Kasumi-1 (cell line): ENCODE results near the gene SCLT1.
"Not testable (repeated sequence)": the region's sequence is repeated elsewhere in the genome, so short reads cannot be mapped to it uniquely, and the experiment has no call there.

Source experiments
- DNase-seq, 2 experiments: peaks; one replicate each; lab custom pipeline; 2025; lab: John Stamatoyannopoulos, UW

SCLT1 gene

DNA sequence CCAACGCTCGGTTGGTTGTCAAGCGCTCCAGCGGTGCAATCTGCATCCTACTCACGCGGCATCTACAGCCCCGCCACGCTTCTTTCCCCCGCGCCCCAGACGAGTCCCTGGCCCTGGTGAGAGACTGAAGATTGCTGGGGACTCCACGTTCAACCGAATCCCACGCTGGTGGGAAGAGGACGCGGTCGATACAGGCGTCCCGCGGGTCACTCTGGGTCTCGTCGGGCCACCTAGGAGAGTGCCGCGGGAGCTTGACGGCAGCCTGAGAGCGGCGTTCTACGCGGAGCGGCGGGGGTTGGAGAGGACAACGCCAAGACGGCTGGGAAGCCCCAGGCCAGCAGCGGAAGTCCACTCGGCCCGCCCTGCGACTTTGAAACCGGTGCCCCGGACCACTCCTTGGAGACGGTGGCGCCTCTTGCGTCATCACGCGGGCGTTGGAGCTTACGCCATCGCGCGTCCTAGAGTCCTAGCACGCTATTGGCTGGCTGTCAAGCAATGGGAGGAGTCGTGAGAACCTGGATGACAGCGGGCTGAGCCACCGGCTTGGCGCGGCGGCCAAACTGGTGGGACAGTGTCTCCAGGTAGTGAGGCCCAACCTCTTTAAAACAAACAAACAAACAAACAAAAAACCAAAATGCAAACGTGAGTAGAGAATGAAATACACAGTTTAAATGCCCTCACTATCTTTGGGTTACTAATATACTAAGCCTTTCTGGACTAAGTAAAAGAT lies at the start of gene SCLT1:
SCLT1 (minus strand) TSS at position 349 of the 730 bp plus-strand sequence. CDS start 436 bp downstream, outside the sequence.
- peak; percentile 95 to 96 for DNase-seq

DNA sequence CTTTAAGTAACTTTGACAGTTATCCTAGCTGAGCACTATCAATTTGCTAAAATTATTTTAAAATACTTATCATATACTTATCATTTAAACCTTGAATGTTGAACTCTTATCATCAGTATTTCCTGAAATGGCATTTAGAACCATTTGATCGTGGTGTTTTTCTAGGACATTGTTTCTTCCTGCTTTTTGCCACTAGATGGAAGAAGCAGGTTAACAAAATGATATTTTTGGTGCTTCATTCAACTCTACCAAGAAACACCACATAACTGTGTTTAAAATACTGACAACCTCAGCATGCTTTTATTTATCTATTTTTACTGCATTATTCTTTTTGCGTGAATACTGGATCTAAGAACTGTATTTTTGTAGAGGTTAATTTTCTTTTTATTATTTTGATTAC lies 47.2 kb upstream of the SCLT1 start:
- DNase-seq, result peak; percentile 16 to 33

DNA sequence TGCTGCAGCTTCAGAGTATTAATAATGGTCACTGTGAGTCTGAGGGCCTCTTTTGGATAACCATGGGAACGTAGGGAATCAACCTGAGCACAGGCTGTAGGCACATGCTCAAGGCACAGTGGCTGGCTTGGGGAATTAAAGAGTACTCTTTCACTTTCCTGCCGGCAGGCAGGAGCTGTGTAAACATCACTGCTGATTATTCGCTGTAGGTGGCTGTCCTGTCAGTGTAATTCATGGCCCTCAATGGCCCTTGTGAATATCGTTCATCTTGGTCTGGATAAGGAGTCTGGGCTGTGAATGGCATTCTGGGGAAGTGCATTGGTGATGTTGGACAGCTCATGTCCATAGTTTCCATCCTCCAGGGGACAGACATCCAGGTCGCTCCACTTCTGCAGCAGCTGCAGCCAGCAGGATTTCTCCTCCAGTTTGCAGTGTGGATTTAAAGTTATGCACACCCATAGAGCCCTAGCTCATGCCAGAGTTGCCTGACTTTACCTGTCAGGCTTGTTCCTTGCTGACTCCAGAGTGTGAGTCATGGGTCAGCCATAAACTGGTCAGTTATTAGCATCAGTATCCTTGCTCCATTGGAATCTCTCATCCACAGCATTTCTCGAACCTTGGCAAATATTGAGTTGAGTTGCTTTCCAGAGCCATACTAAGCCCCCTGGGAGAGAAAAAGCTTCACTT lies 45.6 kb upstream of the SCLT1 start:
- no peak for DNase-seq

DNA sequence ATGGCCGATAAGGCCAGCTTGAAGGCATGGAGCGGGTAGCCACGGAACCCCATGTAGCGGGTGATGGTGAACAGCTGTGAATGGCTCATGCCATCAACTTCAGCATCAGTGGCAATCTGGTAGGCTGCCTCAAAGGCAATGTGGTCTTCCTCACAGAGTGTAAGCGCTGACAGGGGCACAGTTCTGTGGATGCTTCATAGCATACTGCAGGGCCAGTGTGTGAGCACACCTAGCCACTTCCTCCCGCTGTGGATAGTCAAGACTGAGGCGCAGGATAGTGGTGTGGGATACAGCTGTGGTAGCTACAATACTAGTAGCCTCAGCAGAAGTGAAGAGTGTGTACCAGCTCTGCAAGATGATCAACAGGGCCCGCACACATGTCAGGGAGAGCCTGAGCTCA lies 43.1 kb upstream of the SCLT1 start:
- no peak for DNase-seq

DNA sequence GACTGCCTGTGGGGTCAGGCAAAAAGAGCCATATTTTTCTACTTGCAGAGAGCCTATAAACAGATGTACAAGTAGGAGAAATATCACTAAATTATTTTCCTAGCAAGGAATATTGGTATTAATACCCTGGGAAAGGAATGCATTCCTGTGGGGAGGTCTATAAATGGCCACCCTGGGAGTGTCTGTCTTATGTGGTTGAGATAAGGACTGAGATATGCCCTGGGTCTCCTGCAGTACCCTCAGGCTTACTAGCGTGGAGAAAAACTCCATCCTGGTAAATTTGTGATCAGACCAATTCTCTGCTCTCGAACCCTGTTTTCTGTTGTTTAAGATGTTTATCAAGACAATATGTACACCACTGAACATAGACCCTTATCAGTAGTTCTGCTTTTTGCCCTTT lies 38.0 kb upstream of the SCLT1 start:
- no peak for DNase-seq

DNA sequence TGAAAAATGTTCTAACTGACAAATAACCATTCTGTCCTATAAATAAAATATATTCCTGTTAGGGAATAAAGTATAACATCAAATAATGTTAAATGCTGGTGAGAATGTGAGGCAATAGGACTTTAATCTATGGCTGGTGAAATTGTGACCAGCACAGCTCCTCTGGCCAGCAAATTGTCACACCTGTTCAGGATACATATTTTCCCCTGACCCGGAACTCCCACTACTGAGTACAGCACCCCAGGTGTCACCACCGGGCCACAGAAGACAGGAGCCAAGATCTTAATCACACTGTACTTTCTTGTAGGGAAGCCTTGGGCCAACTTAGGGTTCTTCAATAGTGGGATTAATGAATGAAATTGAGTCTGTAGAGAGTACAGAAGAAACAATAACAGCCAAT lies 35.8 kb upstream of the SCLT1 start:
- no peak for DNase-seq

DNA sequence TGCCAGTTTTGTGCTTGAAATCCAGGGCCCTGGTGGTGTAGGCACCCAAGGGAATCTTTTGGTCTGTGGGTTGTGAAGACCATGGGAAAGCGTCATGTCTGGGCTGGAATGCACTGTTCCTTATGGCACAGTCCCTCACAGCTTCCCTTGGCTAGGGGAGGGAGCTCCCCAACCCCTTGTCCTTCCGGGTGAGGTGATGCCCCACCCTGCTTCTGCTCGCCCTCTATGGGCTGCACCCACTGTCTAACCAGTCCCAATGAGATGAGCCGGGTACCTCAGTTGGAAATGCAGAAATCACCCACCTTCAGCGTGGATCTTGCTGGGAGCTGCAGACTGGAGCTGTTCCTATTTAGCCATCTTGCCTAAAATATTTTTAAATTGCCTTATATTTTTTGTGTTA lies 33.3 kb upstream of the SCLT1 start:
- DNase-seq, result not testable (repeated sequence)

DNA sequence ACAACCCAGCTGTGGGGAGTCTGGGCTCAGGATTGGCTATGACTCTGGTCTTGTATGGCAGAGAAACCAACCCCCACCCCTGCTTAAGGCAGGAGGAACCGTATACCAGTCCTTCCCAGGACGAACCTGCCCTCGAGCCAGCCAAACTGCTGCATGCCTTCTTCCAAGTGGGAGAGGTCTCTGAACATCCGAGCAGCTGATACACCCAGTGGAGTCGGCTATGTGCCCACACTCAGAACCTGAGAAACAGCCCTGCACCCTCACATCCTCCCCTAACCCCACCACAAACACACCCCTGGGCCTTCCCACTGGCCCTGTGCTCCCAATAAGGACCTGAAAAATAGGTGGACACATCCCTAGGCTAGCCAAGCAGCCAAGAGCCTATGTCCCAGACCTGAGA lies 24.4 kb upstream of the SCLT1 start:
- DNase-seq, result no peak

DNA sequence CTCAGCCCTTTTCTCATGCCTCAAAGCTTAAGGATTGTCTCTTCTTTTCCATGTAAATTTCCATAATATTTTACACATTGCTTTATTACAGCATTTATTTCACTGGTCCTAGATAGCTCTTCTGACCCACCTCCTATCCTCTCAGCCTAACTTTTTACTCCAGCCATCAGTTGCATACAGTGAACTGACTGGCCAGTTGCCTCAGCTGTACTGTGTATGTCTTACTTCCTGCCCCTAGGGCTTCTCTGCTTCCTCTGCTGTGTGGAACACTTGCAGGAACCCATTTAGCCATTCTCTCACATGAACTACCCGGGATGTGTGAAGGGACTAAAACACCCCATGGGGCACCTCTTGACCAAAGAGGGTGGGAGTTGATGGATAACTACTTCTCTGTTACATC lies 20.6 kb upstream of the SCLT1 start:
- no peak for DNase-seq

DNA sequence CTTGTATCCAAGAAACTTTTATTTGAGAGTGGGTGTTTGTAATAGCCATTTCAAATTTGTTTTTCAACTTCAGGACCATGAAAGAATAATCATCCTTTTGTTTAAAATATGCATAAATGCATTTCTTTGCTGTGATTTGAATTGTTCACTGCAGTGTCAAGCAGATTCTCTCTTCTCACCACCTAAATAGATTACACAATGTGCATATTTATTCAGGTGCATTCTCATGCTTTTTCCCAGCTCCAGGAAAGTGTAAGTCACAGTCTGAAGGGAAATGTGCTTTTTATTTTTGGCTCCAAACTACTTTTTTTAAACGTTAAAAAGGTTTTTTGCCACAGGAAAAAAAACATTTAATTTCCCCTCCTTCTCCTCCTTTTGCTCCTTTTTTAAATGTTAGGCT lies 20.1 kb upstream of the SCLT1 start:
- no peak for DNase-seq

DNA sequence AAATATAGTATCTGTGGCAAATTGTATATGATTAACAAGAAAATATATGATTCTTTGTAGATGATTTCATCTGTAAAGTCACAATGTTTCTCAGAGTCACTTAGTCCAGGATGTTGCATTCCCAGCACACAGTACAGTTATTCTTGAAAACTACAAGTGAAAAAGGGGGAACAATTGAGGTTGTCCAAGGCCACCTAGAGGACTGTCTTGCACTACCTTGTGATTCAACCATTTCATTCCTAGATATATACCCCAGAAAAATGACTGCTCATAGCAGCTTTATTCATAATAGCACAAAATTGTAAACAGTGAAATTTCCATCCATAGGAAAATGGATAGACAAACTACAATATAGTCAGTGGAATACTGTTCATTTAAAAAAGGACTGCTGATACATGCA lies 18.6 kb upstream of the SCLT1 start:
- no peak for DNase-seq

DNA sequence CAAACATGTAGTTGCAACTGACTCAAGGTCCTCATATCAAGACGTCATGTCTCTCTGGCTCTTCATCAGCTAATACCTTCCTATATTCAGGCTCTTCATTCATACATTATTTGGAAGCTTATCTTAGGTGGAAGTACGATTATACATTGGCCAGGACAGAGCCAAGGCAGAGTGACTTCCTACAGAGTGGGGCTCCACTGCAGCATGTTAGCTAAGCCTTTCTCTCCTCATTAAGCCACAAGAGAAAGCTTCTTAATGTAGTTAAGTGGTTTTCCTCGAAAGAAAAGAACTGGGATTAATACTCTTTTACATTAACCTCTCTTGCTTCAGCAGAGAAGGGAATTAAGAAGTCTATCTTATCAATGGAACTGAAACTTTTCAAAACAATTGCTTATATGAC lies 17.6 kb upstream of the SCLT1 start:
- DNase-seq, result no peak

DNA sequence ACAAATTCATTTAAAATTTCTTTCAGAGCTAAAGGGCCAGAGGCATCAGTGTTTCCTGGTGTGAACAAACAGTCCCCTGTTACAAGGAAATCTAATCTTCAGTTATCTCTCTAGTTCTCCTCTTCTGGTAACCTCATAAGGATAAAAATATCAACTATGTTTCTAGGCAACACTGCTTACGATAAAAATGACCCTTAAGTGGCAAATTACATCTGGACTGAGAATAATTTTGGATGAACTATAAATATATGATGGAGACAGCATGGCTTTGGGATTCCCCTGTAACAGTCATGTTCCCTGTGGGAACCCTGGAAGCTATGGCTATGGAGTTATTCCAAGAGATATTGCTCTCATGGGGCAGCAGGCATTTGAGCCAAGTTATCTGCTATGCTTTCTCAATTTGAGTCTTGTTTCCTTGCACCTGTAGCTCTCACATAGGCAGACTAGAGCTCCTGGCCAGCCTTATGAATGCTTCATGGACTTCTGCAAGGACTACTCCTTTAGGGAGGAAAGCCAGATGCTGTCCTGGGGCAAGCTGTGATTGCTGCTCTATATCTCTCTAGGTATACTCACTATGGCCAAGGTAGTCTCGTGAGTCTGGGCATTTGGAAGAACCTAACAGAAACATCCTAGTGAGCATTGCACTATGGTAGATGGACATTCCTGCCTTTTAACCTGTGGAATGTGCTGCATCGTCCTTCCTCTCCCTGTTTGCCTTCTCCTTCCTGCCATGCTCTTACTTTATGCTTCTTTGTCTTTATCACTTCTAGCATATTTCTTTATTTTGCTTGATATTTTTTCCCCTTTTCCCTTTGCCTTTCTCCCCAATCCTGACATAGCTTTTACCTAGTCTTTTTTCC lies 16.9 kb upstream of the SCLT1 start:
- DNase-seq, result no peak

DNA sequence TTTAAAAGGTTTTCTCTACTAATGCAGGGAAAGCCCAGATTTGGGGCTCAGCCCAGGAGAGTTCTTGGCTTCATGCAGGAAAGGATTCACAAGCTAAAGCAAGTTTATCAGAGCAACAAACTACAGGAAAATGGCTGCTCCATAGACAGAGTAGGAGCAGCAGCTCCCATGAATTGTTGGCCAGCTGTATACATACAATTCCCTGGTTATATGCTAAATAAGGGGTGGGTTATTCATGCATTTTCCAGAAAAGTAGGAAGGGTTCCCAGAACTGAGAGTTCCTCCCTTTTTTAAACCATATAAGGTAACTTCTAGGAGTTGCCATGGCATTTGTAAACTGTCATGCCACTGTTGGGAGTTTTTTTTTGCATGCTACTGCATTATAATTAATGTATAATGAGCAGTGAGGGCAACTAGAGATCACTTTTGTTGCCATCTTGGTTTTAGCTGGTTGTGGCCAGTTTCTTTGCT lies 5.2 kb upstream of the SCLT1 start:
- DNase-seq, result no peak

DNA sequence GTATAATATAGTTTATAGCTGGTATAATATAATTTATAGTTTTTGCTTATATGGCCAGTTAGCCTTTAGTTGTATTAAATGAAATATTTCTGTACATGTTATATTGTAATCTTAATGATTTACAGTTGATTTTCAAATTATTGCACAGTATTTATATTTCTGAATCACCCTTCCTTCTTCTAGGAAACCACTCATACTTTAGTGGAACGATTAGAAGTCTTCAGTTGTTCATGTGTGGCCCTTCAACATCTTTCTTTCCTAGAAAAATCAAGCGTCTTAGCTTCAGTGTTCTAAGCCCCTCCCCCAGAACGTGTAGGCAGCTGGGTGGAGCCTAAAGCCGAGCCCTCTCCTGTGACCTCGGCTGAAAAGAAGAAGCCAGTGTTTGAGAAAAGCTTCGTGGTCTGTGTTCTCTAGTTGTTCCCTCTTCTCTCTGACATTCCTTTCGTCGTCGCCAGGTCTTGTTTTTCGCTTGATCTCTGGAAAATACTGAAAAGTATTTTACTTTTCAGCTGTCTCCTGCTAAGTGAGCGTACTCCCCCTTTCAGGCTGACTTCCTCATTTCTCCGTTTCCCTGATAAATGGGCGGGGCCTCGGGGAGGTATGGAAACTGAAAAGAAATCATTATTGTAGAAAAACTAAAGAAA lies 2.6 kb upstream of the SCLT1 start, which contains the start of gene C4orf33:
C4orf33 (plus strand) TSS at position 342 of the 644 bp plus-strand sequence. CDS start 6,459 bp downstream, outside the sequence.
- peak; percentile 90 to 93 for DNase-seq

DNA sequence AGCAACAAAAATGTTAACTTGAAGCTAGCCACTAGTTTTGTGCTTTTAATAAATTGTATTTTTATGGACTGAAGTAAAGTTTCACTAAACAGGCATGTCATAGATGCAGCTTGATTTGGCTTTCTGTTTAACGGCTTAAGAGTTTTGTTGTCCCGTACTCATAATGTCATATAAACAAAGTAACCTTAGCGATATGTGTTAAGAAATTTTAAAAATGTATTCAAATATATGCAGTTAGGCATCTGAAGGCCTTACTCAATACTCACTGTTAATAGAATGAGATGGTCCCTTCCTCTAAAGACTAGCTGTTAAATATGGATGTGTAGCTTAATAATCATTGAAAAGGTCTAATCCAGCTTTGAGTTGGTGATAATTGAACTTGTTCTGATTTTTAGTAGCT lies 1.0 kb upstream of the SCLT1 start:
- no peak for DNase-seq

DNA sequence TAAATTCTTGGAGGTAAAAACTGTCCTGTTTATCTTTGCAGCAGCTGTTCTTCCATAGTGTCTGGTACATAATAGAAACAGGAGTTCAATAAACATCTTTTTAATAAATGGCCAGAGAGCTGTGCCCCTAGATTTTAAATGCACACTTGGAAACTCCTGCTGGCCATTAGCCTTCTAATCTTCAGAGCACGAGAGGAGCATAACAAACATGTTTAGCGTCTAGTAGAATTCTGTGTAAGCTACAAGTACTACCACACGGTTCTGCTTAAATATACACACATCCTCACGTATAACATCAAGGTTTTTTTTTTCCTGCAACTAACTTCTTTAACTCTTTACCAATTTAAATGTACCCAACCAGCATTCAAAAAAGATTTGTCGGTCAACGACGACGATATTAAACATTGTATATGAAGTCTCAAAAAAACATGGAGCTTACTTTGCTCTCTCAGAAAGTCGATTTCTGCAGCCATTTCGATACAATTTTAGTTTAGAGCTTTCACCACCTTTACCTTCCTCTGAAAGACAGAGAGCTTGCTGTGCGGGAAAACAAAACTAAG lies 628 bp downstream of the SCLT1 start:
- DNase-seq, result peak; percentile 40 to 49

DNA sequence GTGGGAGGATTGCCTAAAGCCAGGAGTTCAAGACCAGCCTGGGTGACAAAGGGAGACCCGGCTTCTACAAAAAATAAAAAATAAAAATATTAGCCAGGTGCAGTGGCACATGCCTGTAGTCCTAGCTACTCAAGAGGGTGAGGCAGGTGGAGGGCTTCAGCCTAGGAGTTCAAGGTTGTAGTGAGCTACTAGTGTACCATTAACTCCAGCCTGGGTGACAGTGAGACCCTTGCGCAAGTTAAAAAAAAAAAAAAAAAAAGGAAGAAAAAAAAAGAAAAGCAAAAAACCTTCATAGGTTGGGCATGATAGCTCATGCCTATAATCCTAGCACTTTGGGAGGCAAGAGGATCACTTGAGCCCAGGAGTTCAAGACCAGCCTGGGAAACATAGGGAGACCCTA lies 5.8 kb downstream of the SCLT1 start:
- DNase-seq, result no peak

DNA sequence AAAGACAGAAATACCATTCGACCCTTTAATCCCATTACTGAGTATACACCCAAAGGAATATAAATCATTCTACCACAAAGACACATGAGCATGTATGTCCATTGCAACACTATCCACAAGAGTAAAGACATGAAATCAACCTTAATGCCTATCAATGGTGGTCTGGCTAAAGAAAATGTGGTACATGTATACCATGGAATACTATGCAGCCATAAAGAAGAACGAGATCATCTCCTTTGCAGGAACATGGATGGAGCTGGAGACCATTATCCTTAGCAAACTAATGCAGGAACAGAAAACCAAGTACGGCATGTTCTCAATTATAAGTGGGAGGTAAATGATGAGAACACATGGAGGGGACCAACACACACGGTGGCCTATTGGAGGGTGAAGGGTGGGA lies 7.9 kb downstream of the SCLT1 start:
- no peak for DNase-seq

DNA sequence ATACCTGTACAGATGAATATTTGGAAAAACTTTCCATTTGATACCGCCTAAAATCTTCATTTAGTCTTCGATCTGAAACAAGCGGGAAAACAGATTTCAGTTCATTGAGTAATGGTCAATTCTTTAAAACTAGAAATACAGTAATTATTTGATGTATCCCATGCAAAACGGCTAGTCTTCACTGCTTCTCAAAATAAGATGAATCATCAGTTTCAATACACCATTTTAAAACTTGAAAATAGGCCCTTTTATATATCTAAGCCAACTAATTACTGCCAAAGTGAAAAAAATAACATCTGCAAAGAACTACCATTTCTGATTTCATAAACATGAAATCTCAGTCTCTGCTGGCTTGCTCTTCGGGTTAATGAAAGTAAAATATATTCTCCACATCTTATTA lies 11.0 kb downstream of the SCLT1 start:
- no peak for DNase-seq

DNA sequence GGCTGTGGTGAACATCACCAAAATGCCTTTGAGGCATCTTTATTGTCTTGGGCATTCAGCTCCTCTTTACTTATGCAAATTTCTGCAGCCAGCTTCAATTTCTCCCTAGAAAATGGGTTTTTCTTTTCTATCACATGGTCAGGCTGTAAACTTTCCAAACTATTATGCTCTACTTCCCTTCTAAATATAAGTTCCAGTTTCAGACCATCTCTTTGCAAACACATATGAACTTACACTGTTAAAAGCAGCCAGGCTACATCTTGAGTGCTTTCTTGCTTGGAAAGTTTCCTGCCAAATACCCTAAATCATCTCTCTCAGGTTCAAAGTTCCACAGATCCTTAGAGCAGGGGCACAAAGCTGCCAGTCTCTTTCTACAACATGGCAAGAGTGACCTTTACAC lies 13.2 kb downstream of the SCLT1 start:
- DNase-seq, result no peak

DNA sequence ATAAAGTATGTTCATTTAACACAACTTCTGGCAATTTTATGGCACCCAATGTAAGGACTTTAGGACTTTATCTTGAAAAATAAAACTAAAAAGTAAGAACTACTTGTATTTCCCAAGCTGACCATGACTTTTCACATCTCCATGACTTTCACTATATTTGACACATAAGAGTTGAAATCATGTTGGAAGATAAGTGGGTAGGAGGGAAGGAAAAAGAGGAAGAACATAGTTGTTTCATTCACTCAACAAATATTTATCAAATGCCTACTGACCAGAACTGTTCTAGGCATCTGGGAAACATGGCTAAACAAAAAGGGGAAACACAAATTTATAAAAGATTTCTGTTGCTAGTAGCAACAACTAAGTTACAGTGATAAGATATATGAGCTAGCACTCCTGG lies 16.0 kb downstream of the SCLT1 start:
- no peak for DNase-seq
